Measurements from ENCODE around the gene MIER1.

MIER1 gene

DNA sequence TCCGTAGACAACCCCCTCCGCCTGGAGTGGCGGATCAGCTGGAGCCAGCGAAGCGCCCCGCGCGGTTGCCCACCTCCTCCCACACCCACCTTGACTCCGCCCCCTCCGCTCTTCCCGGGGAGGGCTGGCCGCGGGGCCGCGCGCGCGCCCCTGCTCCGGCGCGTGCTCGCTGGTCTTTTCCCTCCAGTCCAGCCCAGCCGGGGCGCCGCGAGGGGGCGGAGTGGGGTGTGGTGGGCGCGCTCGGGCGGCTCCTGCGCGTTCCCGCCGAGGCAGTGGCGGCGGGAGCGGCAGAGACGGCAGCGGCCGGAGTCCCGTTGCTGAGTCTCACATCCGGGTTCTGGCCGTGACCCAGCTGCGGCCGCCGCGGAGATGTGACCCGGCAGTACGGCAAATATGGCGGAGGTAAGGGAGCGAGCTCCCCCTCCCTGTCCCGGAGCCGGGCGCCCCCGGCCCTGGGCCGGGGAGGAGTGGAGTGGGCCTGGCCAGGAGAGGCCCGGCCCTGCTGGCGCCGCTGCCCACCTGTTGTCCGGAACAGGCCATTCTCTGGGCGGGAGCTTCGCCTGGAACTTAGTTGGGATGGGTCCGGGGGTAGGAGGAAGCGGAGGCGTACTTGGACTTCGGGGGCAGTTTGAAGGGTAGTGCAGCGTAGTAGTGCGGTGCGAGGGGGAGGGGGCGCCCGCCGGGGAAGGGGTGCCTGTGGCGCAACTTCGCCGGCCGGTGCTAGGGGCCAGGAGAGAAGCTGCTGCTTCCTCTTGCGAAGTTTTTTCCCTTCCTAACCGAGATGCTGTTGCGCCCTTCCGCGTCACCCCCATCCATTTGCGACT, 5.4 kb downstream of the MIER1 start (continued):
- TF ChIP-seq ZNF600 (tag by site-specific recombination; IDR thresholded peaks at IDR 0.05) (peak; percentile 89), GLI2 (tag by site-specific recombination; IDR thresholded peaks at IDR 0.05; ENCODE audit: borderline replicate concordance, low read depth) (no peak), ZNF473 (tag by site-specific recombination; IDR thresholded peaks at IDR 0.05) (no peak), RBAK (tag by site-specific recombination; IDR thresholded peaks at IDR 0.05) (no peak), IKZF3 (tag by site-specific recombination; IDR thresholded peaks at IDR 0.05) (peak; percentile 37; the same call in 1 of the 2 replicates), ZNF324 (tag by site-specific recombination; IDR thresholded peaks at IDR 0.05) (0 out of 2 replicates have a peak, but pooled peaks have one; percentile 45), ZXDB (tag by site-specific recombination; IDR thresholded peaks at IDR 0.05) (peak; percentile 71; the same call in 1 of the 2 replicates), WT1 (tag by site-specific recombination; IDR thresholded peaks at IDR 0.05) (no peak), ZNF610 (tag by site-specific recombination; IDR thresholded peaks at IDR 0.05; ENCODE audit: borderline replicate concordance) (peak; percentile 90; the same call in 1 of the 2 replicates), ZNF354C (tag by site-specific recombination; IDR thresholded peaks at IDR 0.05; ENCODE audit: borderline replicate concordance, low read depth) (no peak), ZBTB1 (tag by site-specific recombination; IDR thresholded peaks at IDR 0.05) (no peak), ZNF555 (tag by site-specific recombination; conservative IDR thresholded peaks at IDR 0.05) (no peak), ZNF677 (tag by site-specific recombination; IDR thresholded peaks at IDR 0.05) (no peak), HOXD13 (CRISPR knock-in tag; IDR thresholded peaks at IDR 0.05; ENCODE audit: borderline replicate concordance) (0 out of 2 replicates have a peak, but pooled peaks have one; percentile 28)
- TF ChIP-seq, protein P1, sequence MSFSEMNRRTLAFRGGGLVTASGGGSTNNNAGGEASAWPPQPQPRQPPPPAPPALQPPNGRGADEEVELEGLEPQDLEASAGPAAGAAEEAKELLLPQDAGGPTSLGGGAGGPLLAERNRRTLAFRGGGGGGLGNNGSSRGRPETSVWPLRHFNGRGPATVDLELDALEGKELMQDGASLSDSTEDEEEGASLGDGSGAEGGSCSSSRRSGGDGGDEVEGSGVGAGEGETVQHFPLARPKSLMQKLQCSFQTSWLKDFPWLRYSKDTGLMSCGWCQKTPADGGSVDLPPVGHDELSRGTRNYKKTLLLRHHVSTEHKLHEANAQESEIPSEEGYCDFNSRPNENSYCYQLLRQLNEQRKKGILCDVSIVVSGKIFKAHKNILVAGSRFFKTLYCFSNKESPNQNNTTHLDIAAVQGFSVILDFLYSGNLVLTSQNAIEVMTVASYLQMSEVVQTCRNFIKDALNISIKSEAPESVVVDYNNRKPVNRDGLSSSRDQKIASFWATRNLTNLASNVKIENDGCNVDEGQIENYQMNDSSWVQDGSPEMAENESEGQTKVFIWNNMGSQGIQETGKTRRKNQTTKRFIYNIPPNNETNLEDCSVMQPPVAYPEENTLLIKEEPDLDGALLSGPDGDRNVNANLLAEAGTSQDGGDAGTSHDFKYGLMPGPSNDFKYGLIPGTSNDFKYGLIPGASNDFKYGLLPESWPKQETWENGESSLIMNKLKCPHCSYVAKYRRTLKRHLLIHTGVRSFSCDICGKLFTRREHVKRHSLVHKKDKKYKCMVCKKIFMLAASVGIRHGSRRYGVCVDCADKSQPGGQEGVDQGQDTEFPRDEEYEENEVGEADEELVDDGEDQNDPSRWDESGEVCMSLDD (tag by site-specific recombination; IDR thresholded peaks at IDR 0.05), result peak; percentile 85
- TF ChIP-seq, protein P2, sequence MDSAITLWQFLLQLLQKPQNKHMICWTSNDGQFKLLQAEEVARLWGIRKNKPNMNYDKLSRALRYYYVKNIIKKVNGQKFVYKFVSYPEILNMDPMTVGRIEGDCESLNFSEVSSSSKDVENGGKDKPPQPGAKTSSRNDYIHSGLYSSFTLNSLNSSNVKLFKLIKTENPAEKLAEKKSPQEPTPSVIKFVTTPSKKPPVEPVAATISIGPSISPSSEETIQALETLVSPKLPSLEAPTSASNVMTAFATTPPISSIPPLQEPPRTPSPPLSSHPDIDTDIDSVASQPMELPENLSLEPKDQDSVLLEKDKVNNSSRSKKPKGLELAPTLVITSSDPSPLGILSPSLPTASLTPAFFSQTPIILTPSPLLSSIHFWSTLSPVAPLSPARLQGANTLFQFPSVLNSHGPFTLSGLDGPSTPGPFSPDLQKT (IDR thresholded peaks at IDR 0.05; ENCODE audit: borderline replicate concordance, low read depth, low read length), result no peak
- TF ChIP-seq, protein P3, sequence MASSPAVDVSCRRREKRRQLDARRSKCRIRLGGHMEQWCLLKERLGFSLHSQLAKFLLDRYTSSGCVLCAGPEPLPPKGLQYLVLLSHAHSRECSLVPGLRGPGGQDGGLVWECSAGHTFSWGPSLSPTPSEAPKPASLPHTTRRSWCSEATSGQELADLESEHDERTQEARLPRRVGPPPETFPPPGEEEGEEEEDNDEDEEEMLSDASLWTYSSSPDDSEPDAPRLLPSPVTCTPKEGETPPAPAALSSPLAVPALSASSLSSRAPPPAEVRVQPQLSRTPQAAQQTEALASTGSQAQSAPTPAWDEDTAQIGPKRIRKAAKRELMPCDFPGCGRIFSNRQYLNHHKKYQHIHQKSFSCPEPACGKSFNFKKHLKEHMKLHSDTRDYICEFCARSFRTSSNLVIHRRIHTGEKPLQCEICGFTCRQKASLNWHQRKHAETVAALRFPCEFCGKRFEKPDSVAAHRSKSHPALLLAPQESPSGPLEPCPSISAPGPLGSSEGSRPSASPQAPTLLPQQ (tag by site-specific recombination; IDR thresholded peaks at IDR 0.05), result peak; percentile 47; the same call in 1 of the 2 replicates
- TF ChIP-seq, protein P4, sequence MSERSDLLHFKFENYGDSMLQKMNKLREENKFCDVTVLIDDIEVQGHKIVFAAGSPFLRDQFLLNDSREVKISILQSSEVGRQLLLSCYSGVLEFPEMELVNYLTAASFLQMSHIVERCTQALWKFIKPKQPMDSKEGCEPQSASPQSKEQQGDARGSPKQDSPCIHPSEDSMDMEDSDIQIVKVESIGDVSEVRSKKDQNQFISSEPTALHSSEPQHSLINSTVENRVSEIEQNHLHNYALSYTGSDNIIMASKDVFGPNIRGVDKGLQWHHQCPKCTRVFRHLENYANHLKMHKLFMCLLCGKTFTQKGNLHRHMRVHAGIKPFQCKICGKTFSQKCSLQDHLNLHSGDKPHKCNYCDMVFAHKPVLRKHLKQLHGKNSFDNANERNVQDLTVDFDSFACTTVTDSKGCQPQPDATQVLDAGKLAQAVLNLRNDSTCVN (tag by site-specific recombination; optimal IDR thresholded peaks at IDR 0.05), result peak; percentile 97
- TF ChIP-seq, protein P5, sequence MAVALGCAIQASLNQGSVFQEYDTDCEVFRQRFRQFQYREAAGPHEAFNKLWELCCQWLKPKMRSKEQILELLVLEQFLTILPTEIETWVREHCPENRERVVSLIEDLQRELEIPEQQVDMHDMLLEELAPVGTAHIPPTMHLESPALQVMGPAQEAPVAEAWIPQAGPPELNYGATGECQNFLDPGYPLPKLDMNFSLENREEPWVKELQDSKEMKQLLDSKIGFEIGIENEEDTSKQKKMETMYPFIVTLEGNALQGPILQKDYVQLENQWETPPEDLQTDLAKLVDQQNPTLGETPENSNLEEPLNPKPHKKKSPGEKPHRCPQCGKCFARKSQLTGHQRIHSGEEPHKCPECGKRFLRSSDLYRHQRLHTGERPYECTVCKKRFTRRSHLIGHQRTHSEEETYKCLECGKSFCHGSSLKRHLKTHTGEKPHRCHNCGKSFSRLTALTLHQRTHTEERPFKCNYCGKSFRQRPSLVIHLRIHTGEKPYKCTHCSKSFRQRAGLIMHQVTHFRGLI (tag by site-specific recombination; IDR thresholded peaks at IDR 0.05), result peak; percentile 54; the same call in 1 of the 2 replicates
- TF ChIP-seq, protein P6, sequence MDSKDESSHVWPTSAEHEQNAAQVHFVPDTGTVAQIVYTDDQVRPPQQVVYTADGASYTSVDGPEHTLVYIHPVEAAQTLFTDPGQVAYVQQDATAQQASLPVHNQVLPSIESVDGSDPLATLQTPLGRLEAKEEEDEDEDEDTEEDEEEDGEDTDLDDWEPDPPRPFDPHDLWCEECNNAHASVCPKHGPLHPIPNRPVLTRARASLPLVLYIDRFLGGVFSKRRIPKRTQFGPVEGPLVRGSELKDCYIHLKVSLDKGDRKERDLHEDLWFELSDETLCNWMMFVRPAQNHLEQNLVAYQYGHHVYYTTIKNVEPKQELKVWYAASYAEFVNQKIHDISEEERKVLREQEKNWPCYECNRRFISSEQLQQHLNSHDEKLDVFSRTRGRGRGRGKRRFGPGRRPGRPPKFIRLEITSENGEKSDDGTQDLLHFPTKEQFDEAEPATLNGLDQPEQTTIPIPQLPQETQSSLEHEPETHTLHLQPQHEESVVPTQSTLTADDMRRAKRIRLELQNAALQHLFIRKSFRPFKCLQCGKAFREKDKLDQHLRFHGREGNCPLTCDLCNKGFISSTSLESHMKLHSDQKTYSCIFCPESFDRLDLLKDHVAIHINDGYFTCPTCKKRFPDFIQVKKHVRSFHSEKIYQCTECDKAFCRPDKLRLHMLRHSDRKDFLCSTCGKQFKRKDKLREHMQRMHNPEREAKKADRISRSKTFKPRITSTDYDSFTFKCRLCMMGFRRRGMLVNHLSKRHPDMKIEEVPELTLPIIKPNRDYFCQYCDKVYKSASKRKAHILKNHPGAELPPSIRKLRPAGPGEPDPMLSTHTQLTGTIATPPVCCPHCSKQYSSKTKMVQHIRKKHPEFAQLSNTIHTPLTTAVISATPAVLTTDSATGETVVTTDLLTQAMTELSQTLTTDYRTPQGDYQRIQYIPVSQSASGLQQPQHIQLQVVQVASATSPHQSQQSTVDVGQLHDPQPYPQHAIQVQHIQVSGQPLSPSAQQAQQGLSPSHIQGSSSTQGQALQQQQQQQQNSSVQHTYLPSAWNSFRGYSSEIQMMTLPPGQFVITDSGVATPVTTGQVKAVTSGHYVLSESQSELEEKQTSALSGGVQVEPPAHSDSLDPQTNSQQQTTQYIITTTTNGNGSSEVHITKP (tag by site-specific recombination; IDR thresholded peaks at IDR 0.05), result peak; percentile 95
- TF ChIP-seq, protein P7, sequence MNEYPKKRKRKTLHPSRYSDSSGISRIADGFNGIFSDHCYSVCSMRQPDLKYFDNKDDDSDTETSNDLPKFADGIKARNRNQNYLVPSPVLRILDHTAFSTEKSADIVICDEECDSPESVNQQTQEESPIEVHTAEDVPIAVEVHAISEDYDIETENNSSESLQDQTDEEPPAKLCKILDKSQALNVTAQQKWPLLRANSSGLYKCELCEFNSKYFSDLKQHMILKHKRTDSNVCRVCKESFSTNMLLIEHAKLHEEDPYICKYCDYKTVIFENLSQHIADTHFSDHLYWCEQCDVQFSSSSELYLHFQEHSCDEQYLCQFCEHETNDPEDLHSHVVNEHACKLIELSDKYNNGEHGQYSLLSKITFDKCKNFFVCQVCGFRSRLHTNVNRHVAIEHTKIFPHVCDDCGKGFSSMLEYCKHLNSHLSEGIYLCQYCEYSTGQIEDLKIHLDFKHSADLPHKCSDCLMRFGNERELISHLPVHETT (tag by site-specific recombination; IDR thresholded peaks at IDR 0.05), result no peak

Data from HEK293 (cell line).